HG02852 (cell line): ENCODE data around the gene HAO2.
"Not testable (repeated sequence)": the region's sequence is repeated elsewhere in the genome, so short reads cannot be mapped to it uniquely, and the experiment has no call there.

Experiments
- ATAC-seq: cut with Tn5 transposase; IDR thresholded peaks from one replicate; pipeline ENCODE4 v1.9.1; 2021; ENCODE audit warnings: mild to moderate bottlenecking, moderate library complexity; ENCODE audit not compliant: unreplicated experiment

The HAO2 gene

DNA sequence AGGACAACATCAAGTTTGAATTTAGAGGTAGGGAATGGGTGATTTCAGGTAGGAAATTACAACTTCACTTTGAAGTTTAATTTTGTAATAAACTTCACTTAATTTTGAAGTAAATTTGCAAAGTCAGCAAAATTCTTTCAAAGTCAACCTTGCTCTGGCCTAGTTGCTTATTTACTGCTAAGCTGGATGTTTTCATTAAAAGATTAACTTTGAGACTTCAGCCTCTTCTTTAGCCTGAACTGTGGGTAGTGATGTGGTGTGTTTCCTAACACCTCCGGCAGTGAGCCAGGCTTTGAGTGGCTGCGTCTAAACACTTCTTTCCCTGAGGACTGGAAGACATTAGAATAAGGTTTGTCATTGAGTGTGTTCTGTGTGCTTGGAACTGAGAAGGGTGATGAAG lies at the start of gene HAO2:
Gene HAO2, plus strand, starts transcription at position 232 of the 400 bp plus-strand sequence. CDS start 12,301 bp downstream, outside the sequence.
- ATAC-seq: no peak

DNA sequence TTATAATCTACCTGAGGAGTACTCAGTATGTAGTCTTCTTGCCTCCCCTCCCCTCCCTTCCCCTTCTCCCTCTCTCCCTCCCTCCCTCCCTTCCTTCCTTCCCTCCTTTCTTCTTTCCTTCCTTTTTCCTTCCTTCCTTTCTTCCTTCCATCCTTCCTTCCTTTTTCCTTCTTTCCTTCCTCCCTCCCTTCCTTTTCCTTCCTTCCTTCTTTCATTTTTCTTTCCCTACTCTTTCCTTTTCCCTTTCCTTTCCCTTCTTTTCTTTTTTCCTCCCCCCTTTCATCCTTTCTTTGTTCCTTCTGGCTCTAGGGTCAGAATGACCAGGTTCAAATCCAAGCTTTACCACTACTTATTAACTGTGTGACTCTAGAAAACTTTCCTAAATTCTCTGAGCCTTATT lies 48.5 kb upstream of the HAO2 start:
- ATAC-seq: no peak

DNA sequence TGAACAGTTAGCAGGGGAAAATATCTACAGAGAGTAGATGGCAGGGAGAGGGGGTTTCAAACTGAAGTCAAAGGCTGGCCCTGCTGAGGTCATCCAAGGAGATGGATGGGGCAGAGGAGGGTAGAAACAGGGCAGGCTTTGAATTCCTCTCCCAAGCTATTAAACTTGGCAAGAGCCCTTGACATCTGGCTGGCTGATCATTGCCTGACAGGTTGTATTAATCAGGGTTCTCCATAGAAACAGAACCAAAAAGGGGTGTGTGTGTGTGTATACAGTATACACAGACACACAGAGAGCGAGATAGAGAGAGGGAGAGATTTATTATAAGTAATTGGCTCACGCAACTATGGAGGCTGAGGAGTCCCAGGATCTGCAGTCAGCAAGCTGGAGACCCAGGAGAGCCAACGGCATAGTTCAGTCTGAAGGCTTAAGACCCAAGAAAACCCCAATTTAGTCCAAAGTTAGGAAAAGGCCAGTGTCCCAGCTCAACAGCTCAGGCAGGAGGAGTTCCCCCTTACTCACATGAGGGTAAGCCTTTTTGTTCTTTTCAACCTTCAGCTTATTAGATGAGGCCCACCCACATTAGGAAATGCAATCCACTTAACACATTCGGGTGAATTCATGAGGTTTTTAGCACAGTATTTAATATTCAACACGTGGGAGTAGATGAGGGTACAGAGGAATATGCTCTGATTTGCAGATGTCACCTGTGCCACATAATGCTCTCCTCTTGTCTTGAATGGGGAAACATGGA lies 46.7 kb upstream of the HAO2 start:
- ATAC-seq: no peak

DNA sequence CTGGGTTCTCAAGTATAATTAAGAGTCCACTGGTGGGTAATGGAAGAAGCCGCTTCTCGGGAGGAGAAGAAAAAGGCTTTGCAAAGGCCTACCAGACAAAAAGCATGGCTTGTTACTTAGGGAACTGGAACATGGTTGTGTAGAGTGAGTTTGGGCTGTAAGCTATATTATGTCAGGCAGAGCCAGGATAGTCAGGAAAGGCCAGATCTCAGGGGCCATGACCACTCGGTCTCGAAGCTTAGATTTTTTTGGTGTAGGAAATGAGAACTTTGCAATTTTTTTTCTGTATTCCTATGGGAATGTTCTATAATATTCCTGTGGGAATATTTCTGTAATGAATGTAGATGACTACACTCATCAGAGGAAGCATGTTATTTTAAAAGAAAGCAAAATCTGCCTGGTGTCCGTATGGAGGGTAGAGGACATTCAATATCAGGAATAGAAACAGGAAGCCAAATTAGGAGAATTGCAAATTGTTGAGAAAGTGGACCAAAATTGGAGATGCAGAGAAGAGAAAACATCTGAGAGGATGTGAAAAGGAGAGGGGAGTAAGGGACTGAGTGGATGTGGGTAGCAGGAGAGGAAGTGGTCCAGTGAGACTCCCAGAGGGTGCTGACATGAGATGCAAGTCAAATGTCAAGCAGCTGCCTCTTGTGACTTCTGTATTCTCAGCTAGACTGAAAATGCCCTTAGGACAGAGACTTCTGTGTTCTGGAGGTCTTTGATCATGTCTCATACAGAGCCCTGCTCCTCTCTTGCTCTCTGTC lies 45.2 kb upstream of the HAO2 start:
- ATAC-seq: peak; percentile 88

DNA sequence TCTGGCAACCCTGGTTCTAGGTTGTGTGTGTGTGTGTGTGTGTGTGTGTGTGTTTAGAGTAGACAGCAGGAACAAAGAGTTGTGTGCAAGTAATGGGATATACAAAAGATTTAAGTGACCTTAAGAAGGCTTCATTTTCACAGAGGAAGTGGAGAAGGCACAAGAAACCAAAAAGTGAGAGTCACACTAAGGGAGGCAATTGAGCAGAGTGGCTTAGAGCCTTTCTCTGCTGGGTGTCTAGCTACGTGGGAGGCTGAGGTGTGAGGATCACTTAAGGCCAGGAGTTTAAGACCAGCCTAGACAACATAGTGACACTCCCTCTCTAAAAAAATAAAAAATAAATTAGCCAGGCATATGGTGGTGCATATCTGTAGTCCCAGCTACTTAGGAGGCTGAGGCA lies 44.4 kb upstream of the HAO2 start:
- ATAC-seq: peak; percentile 35

DNA sequence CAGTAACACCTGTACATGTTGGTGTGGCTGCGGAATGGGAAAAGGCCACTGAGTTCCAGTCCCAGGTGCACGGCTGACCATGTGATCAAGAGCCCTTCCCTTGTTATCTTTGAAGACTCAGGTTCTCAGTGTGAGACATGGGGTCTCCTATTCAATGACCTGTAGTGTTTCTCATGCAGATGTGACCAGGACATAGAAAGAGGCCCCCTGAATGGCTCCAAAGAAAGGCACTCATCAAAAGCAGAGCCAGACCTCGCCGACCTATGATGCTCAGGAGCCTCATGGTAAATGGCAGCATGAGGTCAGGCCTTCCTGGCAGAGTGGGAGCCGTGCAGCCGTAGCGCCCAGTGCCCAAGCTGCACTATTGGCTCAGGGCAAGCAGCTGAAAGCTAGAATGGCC lies 42.3 kb upstream of the HAO2 start:
- ATAC-seq: no peak

DNA sequence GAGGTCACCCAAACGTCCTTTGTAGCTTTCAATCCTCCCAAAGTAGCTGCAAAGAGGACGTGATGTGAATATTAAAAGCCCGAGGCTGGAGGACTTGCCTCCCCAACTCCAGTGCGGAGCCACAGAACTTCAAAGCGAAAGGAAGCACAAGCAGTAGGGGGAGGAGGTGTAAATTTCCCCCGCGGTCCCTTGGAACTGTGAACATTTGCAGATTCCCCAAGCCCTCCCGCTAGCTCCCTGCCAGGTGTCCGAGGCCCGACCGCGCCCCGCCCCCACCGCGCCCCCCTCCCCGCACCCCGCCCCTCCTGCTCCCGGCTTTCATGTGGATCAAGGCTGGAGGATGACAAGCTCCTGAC lies 41.5 kb upstream of the HAO2 start:
- ATAC-seq: no peak

DNA sequence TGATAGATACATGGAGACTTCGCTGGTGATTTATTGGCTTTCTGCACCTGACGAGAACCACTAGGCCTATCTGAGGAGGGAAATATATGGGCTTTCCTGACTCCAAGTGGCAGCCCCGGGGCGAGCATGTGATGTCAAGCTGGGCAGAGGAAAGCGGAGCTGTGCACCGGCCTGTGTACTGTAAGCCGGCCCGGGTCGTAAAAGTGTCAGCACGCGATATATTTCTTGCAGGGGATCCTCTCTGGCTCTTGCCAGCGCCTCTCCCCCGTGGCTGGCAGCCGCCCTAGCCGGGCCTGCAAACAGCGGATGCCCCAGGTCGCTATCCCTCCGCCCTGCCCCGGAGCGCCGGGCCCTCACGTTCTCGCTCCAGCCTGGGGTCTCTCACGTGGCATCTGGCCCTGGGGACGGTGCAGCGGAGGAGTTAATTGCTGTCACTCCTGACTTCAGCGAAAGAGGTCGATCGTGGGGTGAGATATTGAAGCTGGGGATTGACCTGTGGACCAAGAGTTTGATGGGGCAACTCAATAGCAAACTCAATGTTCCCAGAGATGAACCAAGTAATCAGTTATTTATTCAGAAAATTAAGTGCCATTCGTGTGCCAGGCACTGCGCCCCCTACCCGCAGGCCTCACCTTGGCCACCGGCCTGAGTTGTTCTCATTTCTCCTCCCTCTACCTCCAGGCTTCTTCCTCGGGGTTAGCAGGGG lies 41.0 kb upstream of the HAO2 start:
- ATAC-seq: no peak

DNA sequence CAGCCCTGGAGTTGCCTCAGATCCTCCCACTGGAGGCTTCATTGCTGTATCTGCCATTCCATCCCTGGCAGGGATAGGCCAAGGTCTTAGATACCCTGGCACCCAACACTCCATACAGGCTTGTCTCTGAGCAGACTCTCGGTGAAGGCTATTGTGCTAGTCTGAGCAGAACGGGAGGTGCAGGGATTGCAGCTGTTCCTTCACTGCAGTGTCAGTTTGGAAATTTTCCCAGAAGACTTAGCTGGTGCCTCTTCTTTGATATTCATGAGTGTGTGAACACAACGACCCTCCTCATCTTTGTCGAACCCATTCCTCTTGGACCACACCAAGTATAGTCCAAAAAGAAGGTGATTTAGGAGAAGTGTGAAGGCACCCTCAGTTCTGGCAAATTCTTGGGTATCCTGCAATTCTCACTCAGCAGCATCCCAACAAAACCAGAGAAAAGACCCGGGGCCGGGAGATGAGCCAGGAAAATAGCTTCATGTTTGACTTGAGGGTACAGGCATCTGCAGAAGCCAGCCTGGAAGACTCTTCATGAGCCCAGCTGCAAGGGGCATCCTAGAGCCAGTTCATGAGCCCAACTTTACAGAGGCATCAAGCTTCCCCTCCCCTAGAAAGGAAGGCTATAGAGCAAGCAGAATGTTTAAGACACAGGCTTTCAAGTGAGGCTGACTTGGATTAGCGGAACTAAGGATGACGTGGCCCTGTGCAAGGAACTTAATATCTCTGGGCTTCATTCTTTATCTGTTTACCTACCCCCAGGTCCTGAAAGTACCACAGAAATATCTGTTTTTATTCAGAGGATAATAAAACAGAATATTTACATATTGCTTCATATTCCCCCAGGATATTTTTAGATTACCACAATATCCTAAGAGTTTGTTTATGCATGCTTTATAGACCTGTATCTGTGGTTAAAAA lies 38.8 kb upstream of the HAO2 start:
- ATAC-seq: no peak

DNA sequence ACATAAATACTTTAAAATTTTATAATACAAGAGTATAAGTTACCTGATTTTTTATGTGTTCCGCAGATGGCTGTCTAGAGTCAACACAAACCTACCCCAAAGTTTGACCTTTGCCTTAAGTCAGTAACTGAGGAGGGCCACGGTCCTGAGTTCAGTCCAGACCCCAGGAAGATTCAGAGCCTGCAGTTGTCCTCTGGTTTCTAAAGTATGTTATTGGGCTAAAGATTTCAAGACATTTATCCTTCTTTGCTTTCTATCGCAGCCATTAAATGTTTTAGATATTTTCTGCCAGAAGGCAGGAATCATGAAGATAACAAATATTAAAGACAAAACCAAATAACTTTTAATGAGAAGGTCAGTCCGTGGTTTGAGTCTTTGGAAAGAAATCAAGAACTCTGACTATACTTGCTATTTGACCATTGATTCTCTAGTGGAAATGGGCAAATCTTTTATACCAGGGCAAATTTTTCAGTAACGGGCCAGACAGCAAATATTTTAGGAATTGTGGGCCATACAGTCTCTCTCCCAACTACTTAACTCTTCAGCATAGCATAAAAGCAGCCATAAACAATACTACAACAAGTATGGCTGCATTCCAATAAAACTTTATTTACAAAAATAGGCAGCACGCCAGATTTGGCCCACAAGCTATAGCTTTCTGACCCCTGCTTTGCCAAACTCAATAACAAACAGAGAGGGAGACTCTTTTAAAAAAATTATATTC lies 38.0 kb upstream of the HAO2 start:
- no peak for ATAC-seq

DNA sequence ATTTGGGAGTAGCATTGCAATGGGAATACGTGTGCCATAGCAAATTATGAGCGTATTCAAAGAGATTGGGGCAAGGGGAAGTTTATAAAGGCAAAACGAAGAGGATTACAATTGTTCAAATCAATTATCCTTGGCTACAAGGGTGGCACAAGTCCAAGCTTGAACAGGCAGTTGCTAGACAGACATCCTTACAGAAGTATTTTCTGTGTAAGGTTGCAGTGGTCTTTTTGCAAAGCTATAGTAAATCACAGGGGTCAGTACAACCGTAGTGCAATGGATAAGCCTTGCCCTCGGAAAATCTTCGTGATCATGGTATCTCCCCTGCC lies 37.4 kb upstream of the HAO2 start:
- ATAC-seq: no peak

DNA sequence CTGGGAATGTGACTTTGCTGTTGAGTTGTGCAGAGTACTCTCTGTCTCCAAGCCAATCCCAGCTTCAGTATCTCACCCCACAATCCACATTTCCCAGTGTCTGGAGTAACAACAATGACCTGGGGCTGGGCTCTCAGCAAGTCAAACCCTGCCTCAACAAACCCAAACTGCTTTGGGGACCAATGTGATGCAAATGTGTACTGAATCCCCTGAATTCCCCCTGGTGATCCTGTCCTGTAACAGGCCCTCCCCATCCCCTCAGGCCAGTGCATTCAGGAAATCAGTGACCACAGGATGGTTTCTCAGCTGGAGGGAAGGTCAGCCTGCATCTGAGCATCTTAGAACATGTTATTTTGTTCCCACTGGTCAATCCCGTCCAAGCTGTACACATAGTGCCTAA lies 36.7 kb upstream of the HAO2 start:
- ATAC-seq: no peak

DNA sequence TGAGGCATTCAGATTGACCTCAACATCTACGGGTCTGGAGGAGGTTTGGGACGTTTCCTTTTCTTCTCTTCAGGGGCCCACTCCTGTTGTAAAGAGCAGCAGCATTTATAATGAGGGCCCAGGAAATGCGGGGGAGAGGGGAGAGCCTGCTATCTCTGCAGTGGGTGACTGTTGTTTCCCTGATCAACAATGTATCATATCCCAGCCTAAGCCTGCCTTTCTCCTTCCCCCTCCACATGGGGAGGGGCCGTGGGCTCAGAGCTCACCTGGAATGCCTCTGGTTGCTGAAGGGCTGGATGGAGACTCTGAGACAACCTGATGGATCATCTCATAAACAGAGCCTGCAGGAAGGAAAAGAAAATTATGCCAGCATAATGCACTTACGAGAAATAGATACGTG lies 36.0 kb upstream of the HAO2 start:
- ATAC-seq: no peak

DNA sequence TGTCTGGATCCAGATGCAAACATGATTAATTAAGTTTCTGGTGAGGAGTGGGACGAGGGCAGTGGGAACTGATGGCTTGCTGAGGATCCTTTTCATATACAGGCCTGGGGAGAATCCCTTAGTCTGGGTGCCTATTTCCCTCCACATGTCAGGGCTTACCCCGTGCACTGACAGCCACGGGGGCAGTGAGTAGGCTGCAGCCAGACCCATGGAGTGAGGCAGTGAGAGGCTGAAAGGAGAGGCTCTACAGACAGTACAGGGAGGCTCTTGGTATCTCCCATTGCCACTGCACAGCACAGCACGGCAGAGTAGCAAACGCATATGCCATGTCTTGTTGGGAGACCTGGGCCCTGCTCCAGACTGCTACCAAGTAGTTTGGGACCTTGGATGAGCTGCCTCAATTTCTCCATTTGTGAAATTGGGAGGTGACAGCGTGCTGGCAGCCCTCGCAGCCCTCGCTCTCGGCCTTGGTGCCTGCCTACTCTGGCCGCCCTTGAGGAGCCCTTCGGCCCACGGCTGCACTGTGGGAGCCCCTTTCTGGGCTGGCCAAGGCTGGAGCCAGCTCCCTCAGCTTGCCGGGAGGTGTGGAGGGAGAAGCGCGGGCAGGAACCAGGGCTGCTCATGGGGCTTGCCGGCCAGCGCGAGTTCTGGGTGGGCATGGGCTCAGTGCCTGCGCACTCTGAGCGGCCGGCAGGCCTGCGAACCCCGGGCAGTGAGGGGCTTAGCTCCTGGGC lies 35.3 kb upstream of the HAO2 start:
- no peak for ATAC-seq

DNA sequence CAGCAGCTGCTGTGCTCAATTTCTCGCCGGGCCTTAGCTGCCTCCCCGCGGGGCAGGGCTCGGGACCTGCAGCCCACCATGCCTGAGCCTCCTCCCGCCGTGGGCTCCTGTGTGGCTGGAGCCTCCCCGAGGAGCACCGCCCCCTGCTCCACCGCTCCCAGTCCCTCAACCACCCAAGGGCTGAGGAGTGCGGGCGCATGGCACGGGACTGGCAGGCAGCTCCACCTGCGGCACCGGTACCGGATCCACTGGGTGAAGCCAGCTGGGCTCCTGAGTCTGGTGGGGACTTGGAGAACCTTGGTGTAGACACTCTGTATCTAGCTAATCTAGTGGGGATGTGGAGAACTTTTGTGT lies 34.7 kb upstream of the HAO2 start:
- not testable (repeated sequence) for ATAC-seq

DNA sequence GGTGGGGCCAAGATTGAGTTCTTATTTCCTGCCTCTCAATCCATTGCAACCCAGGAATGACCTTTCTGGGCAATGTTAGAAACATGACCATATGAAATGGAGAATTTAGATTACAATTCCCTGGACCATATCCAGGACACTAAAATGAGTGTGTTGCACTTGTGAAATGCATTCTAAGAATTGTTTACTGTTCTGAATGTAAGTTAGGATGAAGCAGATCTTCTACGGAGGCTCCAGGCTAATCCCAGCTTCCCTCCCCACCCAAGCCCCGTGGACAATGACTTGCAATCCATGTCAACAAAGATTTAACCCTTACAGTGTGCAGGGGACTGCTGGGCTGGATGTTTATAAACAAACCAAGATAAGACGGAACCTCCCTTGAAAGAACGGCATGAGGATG lies 31.7 kb upstream of the HAO2 start:
- ATAC-seq: no peak

DNA sequence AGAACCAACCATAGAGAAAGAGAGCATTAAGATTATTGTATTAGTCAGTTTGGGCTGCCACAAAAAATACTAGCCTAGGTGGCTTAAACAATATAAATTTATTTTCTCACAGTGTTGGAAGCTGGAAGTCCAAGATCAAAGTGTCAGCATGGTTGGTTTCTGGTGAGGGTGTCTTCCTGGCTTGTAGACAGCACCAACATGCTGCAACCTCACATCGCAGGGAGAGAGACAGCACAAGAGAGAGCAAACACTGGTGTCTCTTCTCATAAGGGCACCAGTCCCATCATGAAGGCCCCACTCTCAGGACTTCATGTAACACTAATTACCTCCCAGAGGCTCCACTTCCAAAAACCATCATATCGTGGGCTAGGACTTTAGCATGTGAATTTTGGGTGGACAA lies 30.6 kb upstream of the HAO2 start:
- ATAC-seq: no peak

DNA sequence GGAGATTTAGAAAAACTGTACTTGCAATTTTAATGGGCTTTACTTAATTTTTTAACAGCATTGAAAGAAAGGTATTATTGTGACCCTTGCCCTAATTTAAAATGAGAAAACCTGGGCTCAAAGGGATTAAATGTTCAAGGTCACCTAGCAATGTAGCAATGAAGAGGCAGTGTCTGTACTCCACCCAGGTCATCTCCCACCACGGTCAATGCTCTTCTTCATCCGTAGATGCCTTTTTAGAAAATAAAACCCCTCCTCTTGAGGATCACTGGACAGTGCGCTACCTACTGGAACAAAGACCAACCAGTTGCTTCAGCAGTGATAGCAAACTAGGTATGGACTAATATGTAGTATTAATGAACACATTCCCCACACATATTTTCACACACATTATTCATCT lies 29.8 kb upstream of the HAO2 start:
- ATAC-seq: no peak

DNA sequence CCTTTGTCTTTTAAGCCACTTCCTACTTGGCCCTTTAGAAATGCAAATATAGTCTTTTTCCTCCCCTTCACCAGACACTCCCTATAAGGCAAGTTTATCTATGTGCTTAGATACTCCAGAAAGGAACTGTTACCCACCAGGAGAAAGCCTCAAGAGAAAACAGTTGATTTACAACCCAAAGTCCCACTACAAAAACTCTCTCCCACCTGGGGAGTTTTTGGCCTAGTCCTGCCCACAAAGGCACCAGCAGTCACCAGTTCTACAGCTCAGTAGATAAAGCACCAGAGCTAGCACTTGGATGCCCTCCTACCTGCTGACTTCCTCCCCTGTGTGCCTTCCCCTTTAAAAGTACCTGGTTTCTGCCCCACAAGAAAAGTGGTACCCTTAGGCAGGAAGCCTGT lies 27.7 kb upstream of the HAO2 start:
- ATAC-seq: no peak
